ENCODE data around the gene PLBD1.
A peak's percentile ranks its signal among the peaks of the same experiment; 100 is the strongest.

Gene PLBD1

GRCh38 chr12:14577344-14577743 lies 9.7 kb upstream of the PLBD1 start:
- H3K27ac ChIP-seq = no peak overlapping the region
- TF ChIP-seq ZFX (IDR thresholded peaks at IDR 0.05) (no peak), CTCF (conservative IDR thresholded peaks at IDR 0.05) (no peak)

GRCh38 chr12:14576896-14577295 lies 9.2 kb upstream of the PLBD1 start:
- TF ChIP-seq ZFX (IDR thresholded peaks at IDR 0.05) (no peak), CTCF (conservative IDR thresholded peaks at IDR 0.05) (no peak)
- H3K27ac ChIP-seq = no peak overlapping the region

GRCh38 chr12:14575585-14575984 lies 7.9 kb upstream of the PLBD1 start:
- H3K27ac ChIP-seq = no peak overlapping the region
- TF ChIP-seq CTCF (conservative IDR thresholded peaks at IDR 0.05) (no peak), ZFX (IDR thresholded peaks at IDR 0.05) (no peak)

GRCh38 chr12:14573118-14573517 lies 5.4 kb upstream of the PLBD1 start:
- no peak overlapping the region for H3K27ac ChIP-seq
- no peak for TF ChIP-seq ZFX (IDR thresholded peaks at IDR 0.05)
- no peak for TF ChIP-seq CTCF (conservative IDR thresholded peaks at IDR 0.05)

GRCh38 chr12:14572401-14572800 lies 4.7 kb upstream of the PLBD1 start:
- no peak overlapping the region for H3K27ac ChIP-seq
- no peak for TF ChIP-seq ZFX (IDR thresholded peaks at IDR 0.05)
- TF ChIP-seq CTCF (conservative IDR thresholded peaks at IDR 0.05) = peak; percentile 4; the same call in 1 of the 2 replicates

- TF ChIP-seq CTCF (conservative IDR thresholded peaks at IDR 0.05) (no peak), ZFX (IDR thresholded peaks at IDR 0.05) (no peak)
- no peak overlapping the region for H3K27ac ChIP-seq
Observed at GRCh38 chr12:14571779-14572178, 4.1 kb upstream of the PLBD1 start.

- H3K27ac ChIP-seq = no peak overlapping the region
- no peak for TF ChIP-seq ZFX (IDR thresholded peaks at IDR 0.05)
- no peak for TF ChIP-seq CTCF (conservative IDR thresholded peaks at IDR 0.05)
Observed at GRCh38 chr12:14570231-14570630, 2.5 kb upstream of the PLBD1 start.

Data from C4-2B (cell line).